CD4-positive, alpha-beta T cell treated with Interferon alpha-2 for 1 hour (primary cell): ENCODE data around the gene MEAK7.
A peak's percentile ranks its signal among the peaks of the same experiment; 100 is the strongest.

Experiments
- DNase-seq, 2 donors: peaks; one replicate each; pipeline ENCODE4 v3.0.0-alpha.2; 2020 to 2022

MEAK7 gene

GRCh38 chr16:84504420-84505248 is at the start of gene MEAK7:
Gene MEAK7, minus strand, starts transcription at chr16:84504659. Its CDS starts 6,573 bp downstream, at chr16:84498086.
- DNase-seq, result peak; percentile 95 to 98

- DNase-seq, result peak; percentile 33 to 75
These were observed 49.5 kb upstream of the MEAK7 start for GRCh38 chr16:84553873-84554399.

DNA sequence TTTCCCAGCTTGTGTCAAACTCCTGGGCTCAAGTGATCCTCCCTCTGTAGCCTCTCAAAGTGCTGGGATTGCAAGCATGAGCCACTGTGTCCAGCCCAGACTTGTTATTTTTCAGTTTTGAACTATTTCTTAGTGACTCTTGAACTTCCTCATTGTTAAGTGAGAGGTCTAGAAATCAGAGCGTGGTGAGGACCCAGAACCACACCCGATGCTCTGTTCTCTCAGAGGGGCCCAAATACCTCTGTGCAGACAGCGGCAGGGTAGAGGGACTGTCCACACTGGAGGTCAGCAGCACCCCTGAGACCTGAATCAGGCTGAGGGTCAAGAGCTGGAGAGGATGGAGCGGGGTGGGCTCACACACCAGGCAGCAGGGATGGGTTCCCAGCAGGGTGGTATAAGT is 47.7 kb upstream of the MEAK7 start:
- DNase-seq, result no peak

DNA sequence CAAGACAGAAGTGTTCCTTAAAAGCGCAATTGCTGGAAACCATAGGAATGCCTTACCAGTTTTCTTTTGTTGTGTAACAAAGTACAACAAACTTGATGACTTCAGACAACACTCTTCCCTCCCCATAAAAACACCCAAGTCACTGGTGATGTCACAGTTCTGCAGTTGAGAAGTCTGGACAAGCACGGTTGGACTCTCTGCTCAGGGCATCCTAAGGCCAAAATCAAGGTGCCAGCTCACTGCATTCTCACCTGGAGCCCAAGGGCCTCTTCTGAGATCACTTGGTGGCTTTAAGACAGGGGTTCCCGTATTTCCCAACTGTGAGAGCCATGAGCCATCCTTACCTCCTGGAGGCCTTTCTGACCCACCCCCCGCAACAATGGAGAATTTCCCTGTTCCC is 45.6 kb upstream of the MEAK7 start:
- no peak for DNase-seq

GRCh38 chr16:84548971-84549844 is 44.7 kb upstream of the MEAK7 start:
- peak; percentile 32 to 79 for DNase-seq

- peak in 1 of 2 donors; percentile 31 for DNase-seq
These were observed 44.0 kb upstream of the MEAK7 start for GRCh38 chr16:84548508-84548907.

GRCh38 chr16:84547546-84548061 is 43.1 kb upstream of the MEAK7 start:
- DNase-seq, result no peak

DNA sequence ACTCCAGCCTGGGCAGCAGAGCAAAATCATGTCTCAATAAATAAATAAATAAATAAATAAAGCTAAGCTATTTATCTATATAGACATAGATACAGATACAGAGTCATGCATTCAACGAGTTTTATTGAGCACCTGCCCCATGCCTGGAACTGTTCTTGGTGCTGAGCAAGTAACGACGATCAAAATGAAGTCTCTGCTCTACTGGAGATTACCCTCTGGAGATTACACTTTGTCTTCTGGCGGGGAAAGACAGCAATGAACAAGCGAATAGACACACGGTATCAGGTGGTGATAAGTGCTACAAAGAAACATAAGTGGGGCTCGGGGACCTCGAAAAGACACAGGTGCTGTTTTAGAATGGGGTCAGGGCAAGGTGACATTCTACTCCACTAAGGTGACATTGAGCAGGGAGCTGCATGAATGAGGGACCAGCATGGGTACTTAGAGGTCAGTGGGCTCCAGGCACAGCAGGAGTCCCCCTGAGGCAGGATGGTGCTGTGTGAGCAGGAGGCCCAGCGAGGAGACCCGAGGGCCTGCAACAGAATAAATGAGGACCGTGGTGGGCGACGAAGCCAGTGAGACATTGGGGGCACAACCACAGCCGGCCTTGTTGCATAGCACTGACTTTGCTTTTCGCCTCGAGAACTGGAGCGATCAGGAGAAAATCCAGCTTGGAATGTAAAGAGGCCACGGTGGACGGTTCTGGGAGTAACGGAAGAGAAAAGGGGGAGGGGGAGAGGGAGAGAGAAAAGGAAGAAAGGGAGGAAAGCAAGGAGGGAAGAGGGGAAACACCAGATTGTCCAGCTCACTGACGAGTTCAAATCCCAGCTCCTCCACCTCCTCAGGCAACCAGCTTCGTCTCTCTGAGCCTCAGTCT is 42.4 kb upstream of the MEAK7 start:
- no peak for DNase-seq

GRCh38 chr16:84545114-84545737 is 40.8 kb upstream of the MEAK7 start:
- DNase-seq, result no peak

DNA sequence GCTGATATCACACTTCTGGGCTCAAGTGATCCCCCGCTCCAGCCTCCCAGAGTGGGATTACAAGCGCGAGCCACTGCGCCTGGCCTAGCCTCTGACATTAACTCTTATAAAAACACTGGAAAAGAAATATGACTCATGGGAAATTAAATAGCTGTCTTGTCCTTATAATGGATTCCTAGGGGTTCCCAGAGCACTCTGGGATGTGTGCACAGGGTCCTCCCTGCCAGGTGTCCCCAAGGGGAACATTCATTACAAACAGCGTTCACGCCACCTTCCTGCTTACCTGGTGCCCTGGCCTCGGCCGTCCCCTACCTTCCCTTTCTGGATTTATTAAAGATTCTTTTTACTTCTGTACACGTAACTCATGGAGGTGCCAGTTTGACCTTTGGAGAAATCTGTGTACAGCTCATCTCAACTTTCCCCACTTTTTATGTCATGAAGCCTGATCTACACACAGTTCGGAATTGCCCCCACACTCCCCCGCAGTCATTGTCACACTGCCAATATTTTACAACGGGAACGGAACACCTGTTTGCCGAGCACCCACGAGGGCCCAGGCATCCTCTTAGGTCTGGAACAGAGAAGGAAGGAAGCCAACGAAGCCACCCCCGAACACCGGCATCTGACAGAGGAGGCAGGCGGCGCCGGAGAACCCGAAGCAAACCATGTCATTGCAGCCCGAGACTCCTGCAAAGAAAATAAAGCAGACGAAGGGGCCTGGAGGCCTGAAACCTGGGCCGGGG is 39.7 kb upstream of the MEAK7 start:
- no peak for DNase-seq

DNA sequence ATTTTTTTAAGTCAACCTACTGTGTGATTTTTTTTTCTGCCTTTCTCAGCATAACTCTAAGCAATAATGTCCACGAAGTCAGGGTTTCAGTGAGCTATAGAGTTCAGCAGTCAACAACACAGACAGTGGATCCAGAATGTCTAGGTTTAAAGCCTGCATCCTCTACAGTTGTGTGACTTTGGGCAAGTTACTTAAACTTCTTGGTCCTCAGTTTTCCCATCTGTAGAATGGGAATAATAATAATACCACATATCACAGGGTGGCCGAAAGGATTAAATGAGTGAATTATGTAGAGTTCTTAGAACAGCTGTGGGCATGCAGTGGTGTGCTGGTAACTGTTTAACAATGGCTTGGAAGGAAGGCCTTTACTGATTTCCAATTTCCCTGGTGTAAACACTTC is 38.8 kb upstream of the MEAK7 start:
- no peak for DNase-seq

DNA sequence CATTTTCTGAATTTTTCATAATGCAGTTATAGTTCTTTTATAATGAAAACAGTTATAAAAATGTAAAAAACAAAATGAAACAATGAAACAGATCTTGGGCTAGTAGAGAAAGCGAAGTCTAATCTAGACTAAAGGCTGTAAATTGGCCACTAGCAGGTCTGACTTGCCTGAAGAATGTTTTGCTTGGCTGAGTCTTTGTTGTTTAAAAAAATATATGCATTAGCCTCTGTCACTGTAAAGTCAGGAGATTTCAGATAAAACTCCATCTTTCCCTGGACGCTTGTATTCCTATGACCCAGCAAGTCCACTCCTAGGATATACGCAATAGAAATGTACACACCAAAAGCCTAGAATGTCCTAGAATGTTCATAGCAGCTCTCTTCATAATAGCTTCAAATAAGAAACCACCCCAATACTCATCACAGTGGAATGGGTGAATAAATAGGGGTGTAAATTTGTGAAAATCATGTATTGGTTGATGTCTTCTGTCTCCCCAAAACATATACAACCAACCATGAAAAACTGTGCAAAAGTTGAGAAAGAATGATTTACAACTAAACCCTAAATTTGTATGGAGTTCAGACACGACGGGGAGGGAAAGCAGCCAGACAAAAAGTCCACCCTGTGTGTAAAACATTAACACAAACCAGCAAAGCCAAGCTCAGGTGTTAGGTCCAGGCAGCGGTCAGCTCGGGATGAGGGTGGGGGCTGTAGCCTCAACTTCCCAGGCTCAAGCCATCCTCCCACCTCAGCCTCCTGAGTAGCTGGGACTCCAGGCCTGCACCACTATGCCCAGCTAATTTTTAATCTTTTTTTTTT is 37.7 kb upstream of the MEAK7 start:
- DNase-seq, result no peak

- DNase-seq, result no peak
These were observed 35.7 kb upstream of the MEAK7 start for GRCh38 chr16:84540194-84540593.

DNA sequence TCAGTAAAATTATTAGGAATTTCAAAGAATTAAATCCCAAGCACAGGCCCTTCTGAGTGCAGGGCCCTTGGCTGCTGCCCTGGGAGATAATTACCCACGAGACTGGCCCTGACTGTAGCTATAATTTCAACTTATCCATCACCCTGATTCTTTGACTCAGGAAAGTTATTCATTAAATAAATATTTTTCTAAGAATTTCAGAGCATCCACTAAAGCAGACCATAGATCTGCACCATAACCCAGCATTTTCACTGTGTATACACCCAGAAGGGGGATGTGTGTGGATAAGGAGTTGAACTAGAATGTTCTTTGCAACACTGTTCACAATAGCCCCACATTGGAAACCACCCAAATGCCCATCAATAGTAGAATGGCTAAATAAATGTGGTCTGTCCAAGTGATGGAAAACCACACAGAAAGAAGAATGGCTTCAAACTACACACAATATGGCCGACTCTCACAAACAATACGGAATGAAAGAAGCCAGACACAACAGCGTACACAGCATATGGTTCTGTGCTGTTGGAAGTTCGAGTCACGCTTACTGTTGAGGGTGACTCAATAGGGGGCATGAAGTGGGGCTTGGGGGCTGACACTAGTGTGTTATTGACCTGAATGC is 33.9 kb upstream of the MEAK7 start:
- DNase-seq, result no peak

- DNase-seq, result no peak
These were observed 33.2 kb upstream of the MEAK7 start for GRCh38 chr16:84537491-84538151.

DNA sequence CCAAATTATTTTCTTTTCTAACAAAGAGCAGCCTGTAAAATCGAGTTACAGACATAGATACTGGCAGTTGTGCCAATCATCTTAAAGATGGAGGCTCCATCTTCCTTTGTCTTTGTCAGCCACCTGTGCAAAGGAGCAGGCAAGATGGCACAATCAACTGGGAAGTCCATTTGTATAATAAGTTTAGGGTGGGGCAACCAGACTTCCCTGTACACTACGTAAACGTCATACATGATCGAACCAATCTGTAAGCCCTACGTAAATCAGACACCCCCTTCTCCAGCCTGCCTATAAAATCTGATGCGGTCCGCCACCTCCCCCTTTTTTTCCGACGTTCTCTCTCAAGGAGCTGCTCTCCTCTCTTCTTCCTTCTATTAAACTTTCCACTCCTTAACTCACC is 31.4 kb upstream of the MEAK7 start:
- DNase-seq, result no peak

DNA sequence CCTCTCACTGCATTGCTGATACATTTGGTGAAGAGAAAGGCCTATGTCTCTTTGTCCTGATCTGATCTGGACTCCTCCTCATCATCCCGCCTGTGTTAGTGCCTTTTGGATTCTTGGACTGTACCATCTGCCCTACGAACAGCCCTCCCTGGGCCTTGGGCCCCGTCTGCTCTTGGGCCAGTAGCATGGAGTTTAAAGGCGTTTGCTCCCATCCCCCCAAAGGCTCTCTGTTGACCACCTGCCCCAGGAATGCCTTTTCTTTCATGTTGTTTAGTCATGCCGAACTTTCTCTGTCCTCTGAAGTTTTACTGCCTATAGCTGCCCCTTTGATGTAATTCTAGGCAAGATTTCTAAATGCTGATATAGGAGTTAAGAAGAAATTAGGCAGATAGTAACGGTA is 30.9 kb upstream of the MEAK7 start:
- no peak for DNase-seq

DNA sequence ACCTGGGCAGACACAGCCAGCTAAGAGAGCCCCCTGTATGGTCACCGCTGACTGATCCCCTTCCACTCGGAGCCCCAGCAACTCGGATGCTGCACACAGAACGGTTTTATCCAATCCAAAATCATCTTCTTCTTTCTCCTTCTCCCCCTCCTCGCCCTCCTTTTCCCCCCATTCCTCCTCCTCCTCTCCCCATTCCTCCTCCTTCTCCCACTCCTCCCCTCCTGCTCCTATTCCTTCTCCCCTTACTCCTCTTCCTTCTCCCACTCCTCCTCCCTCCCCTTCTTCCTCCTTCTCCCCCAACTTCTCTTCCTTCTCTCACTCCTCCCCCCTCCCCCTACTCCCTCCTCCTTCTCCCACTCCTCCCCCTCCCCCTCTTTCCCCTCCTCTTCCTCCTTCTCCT is 30.4 kb upstream of the MEAK7 start:
- DNase-seq, result no peak

DNA sequence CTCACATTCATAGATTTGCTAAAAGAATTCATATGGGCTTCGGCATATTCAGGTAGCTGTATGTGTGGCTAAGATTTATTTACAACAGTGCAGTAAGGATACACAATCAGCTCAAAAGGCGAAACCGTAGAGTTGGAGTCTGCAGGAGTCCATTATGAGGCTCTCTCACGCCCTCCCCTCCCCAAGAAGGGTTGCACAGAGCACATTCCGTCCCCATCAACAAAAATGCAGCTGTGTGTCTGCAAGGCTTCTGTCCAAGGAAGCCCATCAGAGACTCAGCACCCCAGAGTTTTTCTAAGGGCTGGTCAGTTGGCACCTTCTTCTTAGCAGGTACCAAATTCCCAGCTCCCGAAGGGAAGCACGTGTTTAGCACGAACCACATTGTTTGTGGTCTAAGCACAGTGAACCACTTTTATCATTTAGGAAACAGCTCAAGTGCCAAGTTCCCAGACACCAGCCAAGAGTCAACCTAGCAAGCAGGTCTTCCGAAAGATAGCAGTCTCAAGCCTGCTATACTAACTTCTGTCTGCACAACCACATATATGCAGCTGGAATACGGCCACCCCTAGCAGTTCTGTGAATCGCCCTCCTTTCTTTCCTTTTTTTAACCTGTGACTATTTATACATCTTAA is 28.5 kb upstream of the MEAK7 start:
- no peak for DNase-seq
